SK-N-SH (cell line): Measurements from ENCODE around the gene ZNF211. TPM values are rescaled to one million over a fixed set of nuclear protein-coding genes. Genes with fewer than 3 reads are reported as not detected.
A peak's percentile ranks its signal among the peaks of the same experiment; 100 is the strongest.

Experiments used
- CTCF ChIA-PET: fragments of 300-600, 350-600 bp; formaldehyde crosslinking; extraction: SDS; loops from one replicate; lab custom pipeline; 2021; lab: Yijun Ruan, JAX
- POLR2A ChIA-PET: fragments of 350-600 bp; sonication (Branson Sonifier 250); formaldehyde crosslinking; extraction: SDS; loops from one replicate; lab custom pipeline; 2020; ENCODE audit warnings: antibody characterized with exemption, inconsistent platforms; lab: Yijun Ruan, JAX
- DNase-seq: peaks from one replicate; pipeline ENCODE4 v3.0.0; 2012
- H2AFZ ChIP-seq: fragments of 200-600 bp; sonication (generic); 2 replicates; pipeline ENCODE4 v1.8.1; 2016; ENCODE audit warnings: antibody characterized with exemption, mild to moderate bottlenecking, low read depth
- H3F3A ChIP-seq: fragments of 200-600 bp; sonication (generic); replicated peaks from 2 replicates; pipeline ENCODE3; 2016; ENCODE audit warnings: antibody characterized with exemption, mild to moderate bottlenecking; ENCODE audit not compliant: insufficient read depth
- H3K27ac ChIP-seq, 2 experiments: fragments of 200-500 bp in 1 of 2; fragments of 200-600 bp in 1 of 2; sonication (Bioruptor generic) in 1 of 2; sonication (generic), shearing (Covaris generic) in 1 of 2; 2 replicates each; pipeline versions ENCODE4 v1.5.1 to v1.6.1; 2014 to 2016; ENCODE audit warnings: low read depth in 2 of 2, inconsistent platforms in 1 of 2, low read length in 1 of 2, mild to moderate bottlenecking in 1 of 2, mixed read lengths in 1 of 2
- H3K27me3 ChIP-seq: fragments of 200-600 bp; sonication (generic), shearing (Covaris generic); 2 replicates; pipeline ENCODE4 v1.6.1; 2016; ENCODE audit warnings: mixed run types; ENCODE audit not compliant: insufficient read depth
- H3K36me3 ChIP-seq, 2 experiments: fragments of 200-500 bp in 1 of 2; fragments of 200-600 bp in 1 of 2; sonication (Bioruptor generic) in 1 of 2; sonication (generic) in 1 of 2; replicated peaks in 1 of 2; 2 replicates each; pipeline versions ENCODE3 to v1.5.1; 2014 to 2016; ENCODE audit warnings: low read length in 1 of 2, mild to moderate bottlenecking in 1 of 2; ENCODE audit not compliant: insufficient read depth in 2 of 2, control insufficient read depth in 1 of 2
- H3K4me1 ChIP-seq, 2 experiments: fragments of 200-500 bp in 1 of 2; fragments of 200-600 bp in 1 of 2; sonication (Bioruptor generic) in 1 of 2; sonication (generic), shearing (Covaris generic) in 1 of 2; 2 replicates each; pipeline versions ENCODE4 v1.5.1 to v1.6.1; 2014 to 2016; ENCODE audit warnings: low read depth in 1 of 2, low read length in 1 of 2, mixed run types in 1 of 2; ENCODE audit not compliant: insufficient read depth in 2 of 2, control insufficient read depth in 1 of 2
- H3K4me2 ChIP-seq: fragments of 200-600 bp; sonication (generic), shearing (Covaris generic); 2 replicates; pipeline ENCODE4 v1.6.1; 2017; ENCODE audit warnings: mixed run types
- H3K4me3 ChIP-seq, 2 experiments: fragments of 200-500 bp in 1 of 2; fragments of 200-600 bp in 1 of 2; sonication (Bioruptor generic) in 1 of 2; sonication (generic), shearing (Covaris generic) in 1 of 2; 2 replicates each; pipeline versions ENCODE4 v1.5.1 to v1.8.1; 2014 to 2016; ENCODE audit warnings: low read depth in 2 of 2, inconsistent platforms in 1 of 2, low read length in 1 of 2, mild to moderate bottlenecking in 1 of 2, mixed read lengths in 1 of 2, moderate library complexity in 1 of 2
- H3K79me2 ChIP-seq: fragments of 200-600 bp; sonication (generic); 2 replicates; pipeline ENCODE4 v1.8.1; 2017; ENCODE audit warnings: mild to moderate bottlenecking; ENCODE audit not compliant: insufficient read depth
- H3K9ac ChIP-seq: fragments of 200-600 bp; sonication (generic); 2 replicates; pipeline ENCODE4 v1.6.1; 2017; ENCODE audit warnings: mixed run types
- H3K9me2 ChIP-seq: fragments of 200-600 bp; sonication (generic); 2 replicates; pipeline ENCODE4 v1.6.1; 2017; ENCODE audit warnings: mixed run types
- H3K9me3 ChIP-seq: fragments of 200-600 bp; sonication (generic); 2 replicates; pipeline ENCODE4 v1.6.1; 2017; ENCODE audit warnings: mixed run types, mild to moderate bottlenecking, moderate library complexity
- H4K20me1 ChIP-seq: fragments of 200-600 bp; sonication (generic); 2 replicates; pipeline ENCODE4 v1.6.1; 2017; ENCODE audit warnings: mild to moderate bottlenecking, mixed run types; ENCODE audit not compliant: insufficient read depth
- CHD2 ChIP-seq: fragments of 150-350 bp; IDR thresholded peaks from 2 replicates; pipeline ENCODE4 v1.6.1; 2018; ENCODE audit warnings: low read length; ENCODE audit not compliant: partially characterized antibody
- ELF1 ChIP-seq: IDR thresholded peaks from 2 replicates; pipeline ENCODE4 v1.4.0; 2012
- EZH2phosphoT487 ChIP-seq: fragments of 200-600 bp; sonication (generic); IDR thresholded peaks from 2 replicates; pipeline ENCODE4 v1.6.1; 2017; ENCODE audit warnings: low read depth, mixed run types, mild to moderate bottlenecking, antibody characterized with exemption, moderate library complexity, borderline replicate concordance
- FOSL2 ChIP-seq: IDR thresholded peaks from 2 replicates; pipeline ENCODE4 v1.4.0; 2012; ENCODE audit warnings: low read depth, mild to moderate bottlenecking, moderate library complexity, borderline replicate concordance
- FOXM1 ChIP-seq: IDR thresholded peaks from 2 replicates; pipeline ENCODE4 v1.4.0; 2012; ENCODE audit warnings: low read depth, mild to moderate bottlenecking
- GATA2 ChIP-seq: sonication (generic); formaldehyde crosslinking; IDR thresholded peaks from 2 replicates; pipeline ENCODE4 v1.5.0; 2020; ENCODE audit warnings: mild to moderate bottlenecking, missing genetic modification reagents
- JUND ChIP-seq: IDR thresholded peaks from 2 replicates; pipeline ENCODE4 v1.4.0; 2012
- MXI1 ChIP-seq: IDR thresholded peaks from 2 replicates; pipeline ENCODE4 v1.6.1; 2012; ENCODE audit warnings: mild to moderate bottlenecking, low read depth, low read length, improper control_type of control experiment
- NFIC ChIP-seq: IDR thresholded peaks from 2 replicates; pipeline ENCODE4 v1.4.0; 2012; ENCODE audit warnings: borderline replicate concordance
- NRF1 ChIP-seq: IDR thresholded peaks from 2 replicates; pipeline ENCODE4 v1.6.1; 2012; ENCODE audit warnings: low read depth, mild to moderate bottlenecking, low read length
- PBX3 ChIP-seq: IDR thresholded peaks from 2 replicates; pipeline ENCODE4; 2012
- POLR2AphosphoS5 ChIP-seq: IDR thresholded peaks from 2 replicates; pipeline ENCODE4 v1.6.1; 2012; ENCODE audit warnings: low read depth, low read length
- RAD21 ChIP-seq: IDR thresholded peaks from 2 replicates; pipeline ENCODE4 v1.6.1; 2012; ENCODE audit warnings: mild to moderate bottlenecking, low read length
- RCOR1 ChIP-seq: fragments of 150-350 bp; IDR thresholded peaks from 2 replicates; pipeline ENCODE4 v1.6.1; 2017; ENCODE audit warnings: antibody characterized with exemption, low read length
- RFX5 ChIP-seq: IDR thresholded peaks from 2 replicates; pipeline ENCODE4 v1.6.1; 2012; ENCODE audit warnings: mild to moderate bottlenecking, improper control_type of control experiment, low read length
- SIN3A ChIP-seq: IDR thresholded peaks from 2 replicates; pipeline ENCODE4 v1.6.1; 2012; ENCODE audit warnings: low read depth, mild to moderate bottlenecking, low read length, moderate library complexity, borderline replicate concordance
- SMC3 ChIP-seq: IDR thresholded peaks from 2 replicates; pipeline ENCODE4 v1.6.1; 2012; ENCODE audit warnings: low read depth, low read length, improper control_type of control experiment
- TAF1 ChIP-seq: IDR thresholded peaks from 2 replicates; pipeline ENCODE4 v1.6.1; 2012; ENCODE audit warnings: low read depth, mild to moderate bottlenecking, low read length, moderate library complexity, borderline replicate concordance
- TEAD4 ChIP-seq: IDR thresholded peaks from 2 replicates; pipeline ENCODE4 v1.4.0; 2012; ENCODE audit warnings: mild to moderate bottlenecking, borderline replicate concordance; ENCODE audit not compliant: insufficient read depth
- YY1 ChIP-seq: IDR thresholded peaks from 2 replicates; pipeline ENCODE4 v1.4.0; 2012; ENCODE audit warnings: low read depth, mild to moderate bottlenecking
- ZBTB33 ChIP-seq: IDR thresholded peaks from 2 replicates; pipeline ENCODE4 v1.4.0; 2012; ENCODE audit warnings: low read depth, borderline replicate concordance
- WGBS: methylation state at CpG from one replicate; pipeline ENCODE4 v1.1.6; 2017; ENCODE audit warnings: low lambda C conversion rate; 5-methylcytosine and 5-hydroxymethylcytosine counted together
- polyA plus RNA-seq, 3 experiments: library from polyadenylated mRNA; depleted of rRNA; stranded (reverse); fragments of >200 nt; gene quantifications; 2 replicates each; pipeline ENCODE4 v1.2.3, GENCODE V29; 2012

ZNF211 gene
- polyA plus RNA-seq, 1 of the 3 experiments (the other 2 are of a cell fraction), result 8.6 TPM

- Histone ChIP-seq H3K9me2 (no peaks in the 10 kb centered on the region), H3F3A (peaks cover 3% of the 10 kb centered on the region), H4K20me1 (no peaks in the 10 kb centered on the region), H3K27me3 (no peaks in the 10 kb centered on the region), H3K4me3 (no peak overlapping the region), H3K36me3 (peaks cover 24 to 27% of the 10 kb centered on the region in 2 experiments), H3K4me1 (peaks cover 0 to 8% of the 10 kb centered on the region in 2 experiments; a peak in 1 of 4 replicates), H3K9me3 (no peaks in the 10 kb centered on the region), H3K9ac (no peak overlapping the region), H3K27ac (no peak overlapping the region), H3K4me2 (no peak overlapping the region), H2AFZ (no peak overlapping the region), H3K79me2 (peaks cover 5% of the 10 kb centered on the region; the same call in 1 of the 2 replicates)
- ChIA-PET POLR2A (no interaction called here), CTCF (no interaction called here)
- 56% methylated on average over 1 of the region's 1 CpG for WGBS
- TF ChIP-seq TAF1 (no peak), RAD21 (no peak), YY1 (no peak), NFIC (no peak), FOXM1 (no peak), POLR2AphosphoS5 (no peak), TEAD4 (no peak), EZH2phosphoT487 (no peak), MXI1 (no peak), SMC3 (no peak), RFX5 (no peak), CHD2 (no peak), NRF1 (no peak)
- DNase-seq, result no peak
These were observed 45.4 kb upstream of the ZNF211 start for GRCh38 chr19:57587529-57587928.

GRCh38 chr19:57599377-57599760 is 33.6 kb upstream of the ZNF211 start:
- Histone ChIP-seq H4K20me1 (no peaks in the 10 kb centered on the region), H3K9ac (no peak overlapping the region), H3K27ac (no peak overlapping the region), H3K4me3 (peak overlapping the region; percentile 91 to 94), H3K4me2 (peak overlapping the region; percentile 95), H3F3A (no peaks in the 10 kb centered on the region), H3K4me1 (peaks cover 7 to 10% of the 10 kb centered on the region in 2 experiments; a peak in 3 of 4 replicates), H3K9me2 (no peaks in the 10 kb centered on the region), H3K27me3 (no peaks in the 10 kb centered on the region), H3K79me2 (peaks cover 38% of the 10 kb centered on the region), H2AFZ (peak overlapping the region; percentile 71), H3K36me3 (peaks cover 2 to 8% of the 10 kb centered on the region in 2 experiments), H3K9me3 (no peaks in the 10 kb centered on the region)
- TF ChIP-seq NRF1 (no peak), SIN3A (no peak), PBX3 (no peak), FOSL2 (no peak), GATA2 (no peak), FOXM1 (no peak), YY1 (no peak), JUND (no peak), NFIC (no peak), CHD2 (no peak), ZBTB33 (no peak), ELF1 (no peak), RCOR1 (no peak)
- WGBS, result 63% methylated on average over 8 of the region's 8 CpGs
- no peak for DNase-seq
- ChIA-PET POLR2A (interaction anchor here (1.7 kb wide), 1 partner anchor 15 kb away, joined by 6 read pairs; the partner anchor contains the start of gene ZNF134), CTCF (interaction anchor here (1.1 kb wide), 1 partner anchor 15 kb away, joined by 3 read pairs; the partner anchor contains the start of gene ZIK1)
